K562 (cell line): Measurements from ENCODE around the gene MYPN. TPM values are rescaled to one million over a fixed set of nuclear protein-coding genes. Genes with fewer than 3 reads are reported as not detected.

Source experiments
- ATAC-seq: fragments of 200-7000 bp; cut with Tn5 transposase; 3 replicates; pipeline ENCODE4 v1.9.1; 2020; ENCODE audit warnings: moderate library complexity
- BruUV-seq: library from RNA; stranded (reverse); fragments of 400-500 nt; replicated peaks from 2 replicates; lab custom pipeline; 2021; lab: Mats Ljungman, UMichigan
- CTCF ChIA-PET: fragments of 300-600 bp; formaldehyde crosslinking; extraction: SDS; loops from one replicate; lab custom pipeline; 2021; ENCODE audit warnings: low intra/inter-chr PET ratio; lab: Yijun Ruan, JAX
- POLR2A ChIA-PET: fragments of 300-600, 350-650 bp; sonication (Branson Sonifier 250); formaldehyde crosslinking; extraction: SDS; loops from one replicate; lab custom pipeline; 2021; ENCODE audit warnings: antibody characterized with exemption, inconsistent platforms; lab: Yijun Ruan, JAX
- DNase-seq, 4 experiments: peaks; one replicate each; pipeline versions ENCODE4 v3.0.0 to v3.0.0-alpha.2; 2011 to 2018; ENCODE audit warnings: low spot score in 3 of 4, mixed read lengths in 3 of 4; ENCODE audit errors: extremely low read depth in 1 of 4
- FAIRE-seq: peaks from 2 replicates; lab custom pipeline; 2011; peaks lifted over from hg19 to GRCh38; lab: Jason Lieb, UNC
- H2AFZ ChIP-seq: 2 replicates; pipeline ENCODE4 v1.6.0; 2011; ENCODE audit warnings: low read depth, low read length, control low read depth, inconsistent platforms
- H3K27ac ChIP-seq: fragments of 200-600 bp; 3 replicates; pipeline ENCODE4 v1.8.0; 2011; ENCODE audit warnings: low read depth, mild to moderate bottlenecking, control low read depth, inconsistent platforms, low read length, moderate library complexity, mixed read lengths; ENCODE audit errors: extremely low read depth
- H3K27me3 ChIP-seq, 2 experiments: fragments of 300-600 bp in 1 of 2; 2 replicates in 1 of 2; 3 replicates in 1 of 2; pipeline versions ENCODE4 v1.6.0 to v1.8.0; 2011; ENCODE audit warnings: inconsistent platforms in 2 of 2, low read length in 2 of 2, mild to moderate bottlenecking in 1 of 2, mixed read lengths in 1 of 2, moderate library complexity in 1 of 2; ENCODE audit not compliant: control insufficient read depth in 2 of 2, insufficient read depth in 2 of 2
- H3K36me3 ChIP-seq: fragments of 300-600 bp; 3 replicates; pipeline ENCODE4 v1.8.0; 2011; ENCODE audit warnings: mild to moderate bottlenecking, low read length, inconsistent platforms; ENCODE audit not compliant: control insufficient read depth, insufficient read depth
- H3K4me1 ChIP-seq, 2 experiments: fragments of 200-600 bp in 1 of 2; replicated peaks in 1 of 2; 2 replicates in 1 of 2; 3 replicates in 1 of 2; pipeline versions ENCODE4 v1.5.1 to v1.8.0; 2011; ENCODE audit warnings: inconsistent platforms in 2 of 2, low read length in 2 of 2, mild to moderate bottlenecking in 1 of 2, mixed read lengths in 1 of 2, moderate library complexity in 1 of 2; ENCODE audit not compliant: control insufficient read depth in 2 of 2, insufficient read depth in 2 of 2
- H3K4me2 ChIP-seq: 2 replicates; pipeline ENCODE4 v1.6.1; 2011; ENCODE audit warnings: low read length, control low read depth, inconsistent platforms, mixed read lengths; ENCODE audit not compliant: insufficient read depth
- H3K4me3 ChIP-seq: fragments of 200-600 bp; sonication (generic), shearing (Covaris generic); 2 replicates; pipeline ENCODE4 v1.5.1; 2016; ENCODE audit warnings: control low read depth, inconsistent platforms
- H3K79me2 ChIP-seq: fragments of 200-600 bp; 3 replicates; pipeline ENCODE4 v1.8.0; 2011; ENCODE audit warnings: low read length, inconsistent platforms; ENCODE audit not compliant: control insufficient read depth, insufficient read depth
- H3K9ac ChIP-seq, 2 experiments: 2 replicates each; pipeline versions ENCODE4 v1.6.0 to v1.6.1; 2011; ENCODE audit warnings: low read depth in 2 of 2, low read length in 2 of 2, control low read depth in 1 of 2, inconsistent platforms in 1 of 2, mild to moderate bottlenecking in 1 of 2, mixed read lengths in 1 of 2; ENCODE audit not compliant: insufficient read depth in 1 of 2
- H3K9me1 ChIP-seq: one replicate; pipeline ENCODE4 v1.6.0; 2011; ENCODE audit warnings: inconsistent platforms, mild to moderate bottlenecking, low read length, moderate library complexity; ENCODE audit not compliant: control insufficient read depth, insufficient read depth
- H3K9me3 ChIP-seq: replicated peaks from 2 replicates; pipeline ENCODE4 v1.5.1; 2011; ENCODE audit warnings: low read depth, low read length, inconsistent platforms; ENCODE audit not compliant: control insufficient read depth, insufficient read depth
- H4K20me1 ChIP-seq: replicated peaks from 2 replicates; pipeline ENCODE4 v1.6.1; 2011; ENCODE audit warnings: low read length, inconsistent platforms, mixed read lengths; ENCODE audit not compliant: control insufficient read depth, insufficient read depth
- ADNP ChIP-seq: fragments of 200-800 bp; sonication (Bioruptor generic); IDR thresholded peaks from 2 replicates; pipeline ENCODE4 v1.6.1; 2016; ENCODE audit warnings: missing genetic modification characterization, missing compliant biosample characterization
- ATF4 ChIP-seq: fragments of 450-650 bp; formaldehyde crosslinking; IDR thresholded peaks from 2 replicates; pipeline ENCODE4 v1.4.0; 2022; ENCODE audit warnings: mild to moderate bottlenecking, moderate library complexity
- E2F3 ChIP-seq: fragments of 250-450 bp; sonication (Bioruptor Pico); IDR thresholded peaks from 2 replicates; pipeline ENCODE4 v1.4.0; 2020; ENCODE audit warnings: mild to moderate bottlenecking
- HDAC1 ChIP-seq, 2 experiments: fragments of 450-650 bp; IDR thresholded peaks; 2 replicates each; pipeline ENCODE4 v1.6.1; 2016 to 2017; ENCODE audit warnings: inconsistent platforms in 1 of 2, mild to moderate bottlenecking in 1 of 2, moderate library complexity in 1 of 2
- HOMEZ ChIP-seq: fragments of 250-450 bp; sonication (Bioruptor Pico); IDR thresholded peaks from 2 replicates; pipeline ENCODE4 v1.4.0; 2020; ENCODE audit warnings: mild to moderate bottlenecking, moderate library complexity
- KLF16 ChIP-seq: IDR thresholded peaks from 2 replicates; pipeline ENCODE4 v1.6.1; 2016; ENCODE audit warnings: antibody characterized with exemption
- MEIS2 ChIP-seq: fragments of 450-650 bp; IDR thresholded peaks from 2 replicates; pipeline ENCODE4 v1.6.1; 2014; ENCODE audit warnings: mild to moderate bottlenecking; ENCODE audit not compliant: partially characterized antibody
- PCBP2 ChIP-seq: fragments of 200-400 bp; formaldehyde crosslinking; IDR thresholded peaks from 2 replicates; pipeline ENCODE4 v1.6.1; 2018; ENCODE audit warnings: low read length, low read depth, mild to moderate bottlenecking, moderate library complexity; ENCODE audit not compliant: poor library complexity, severe bottlenecking
- RNF219 ChIP-seq: fragments of 250-450 bp; sonication (Bioruptor Pico); IDR thresholded peaks from 2 replicates; pipeline ENCODE4 v1.5.0; 2022; ENCODE audit warnings: mild to moderate bottlenecking
- SMAD3 ChIP-seq: fragments of 450-650 bp; formaldehyde crosslinking; conservative IDR thresholded peaks from 2 replicates; pipeline ENCODE4 v1.4.0; 2020; ENCODE audit warnings: mild to moderate bottlenecking
- THRAP3 ChIP-seq: fragments of 450-650 bp; IDR thresholded peaks from 2 replicates; pipeline ENCODE4 v1.6.1; 2016; ENCODE audit warnings: mild to moderate bottlenecking, inconsistent platforms, borderline replicate concordance
- ZNF239 ChIP-seq: fragments of 250-450 bp; sonication (Bioruptor Pico); IDR thresholded peaks from 2 replicates; pipeline ENCODE4 v1.4.0; 2020; ENCODE audit warnings: mild to moderate bottlenecking
- ZNF639 ChIP-seq, 2 experiments: fragments of 200-800 bp in 1 of 2; sonication (Bioruptor generic) in 1 of 2; sonication (generic) in 1 of 2; formaldehyde crosslinking in 1 of 2; IDR thresholded peaks in 1 of 2; conservative IDR thresholded peaks in 1 of 2; 2 replicates each; pipeline versions ENCODE4 v1.5.0 to v1.6.1; 2016 to 2020; ENCODE audit warnings: missing compliant biosample characterization in 1 of 2, missing genetic modification characterization in 1 of 2, missing genetic modification reagents in 1 of 2
- WGBS: fragments of 100-300 bp; shearing (Covaris generic); methylation state at CpG from one replicate; pipeline ENCODE4 v1.1.6; 2016; ENCODE audit warnings: low coverage, mixed read lengths; ENCODE audit not compliant: insufficient coverage; ENCODE audit errors: missing lambda C conversion rate; 5-methylcytosine and 5-hydroxymethylcytosine counted together
- in situ Hi-C: fragments of 300-500 bp; cut with MboI; formaldehyde crosslinking; loops from 4 replicates; pipeline ENCODE4 v1.15.0; 2018; ENCODE audit warnings: inconsistent platforms, mixed read lengths
- intact Hi-C: fragments of 100-400 bp; cut with micrococcal nuclease; formaldehyde crosslinking; loops from 2 replicates; pipeline ENCODE4 v1.14.2; 2022
- polyA plus RNA-seq, 8 experiments: library from polyadenylated mRNA; depleted of rRNA in 4 of 8; stranded (reverse) in 5 of 8; unstranded in 3 of 8; fragments of >200 nt; fragmentation: Nextera tagmentation in 2 of 8; fragmentation: Illumina TruSeq in 1 of 8; extraction: Ambion mirVana in 2 of 8; extraction: Trizol in 1 of 8; gene quantifications; 2 replicates each; pipeline versions ENCODE4 v1.2.1 to v1.2.3, GENCODE V29; 2011 to 2014; ENCODE audit warnings: inconsistent platforms in 1 of 8, missing spikeins in 1 of 8
- total RNA-seq, 7 experiments: library from RNA; depleted of rRNA in 6 of 7; stranded (reverse); fragments of >200 nt in 6 of 7; fragmentation: Illumina TruSeq in 2 of 7; extraction: Trizol in 2 of 7; gene quantifications; 2 replicates each; pipeline versions ENCODE4 v1.2.1 to v1.2.3, GENCODE V29; 2011 to 2021; ENCODE audit warnings: low replicate concordance in 1 of 7

MYPN gene
- total and polyA plus RNA-seq, 9 of the 15 experiments (the other 6 are each of a cell fraction or from before 2014, with no cell fraction given), result not detected

GRCh38 chr10:68249297-68249696 is 140.0 kb downstream of the MYPN start:
- Histone ChIP-seq H3K36me3 (no peaks in the 10 kb centered on the region), H3K4me1 (no peaks in the 10 kb centered on the region), H3K27ac (no peak overlapping the region), H3K79me2 (no peaks in the 10 kb centered on the region), H3K4me3 (no peak overlapping the region), H2AFZ (no peak overlapping the region), H3K4me2 (no peak overlapping the region), H4K20me1 (no peaks in the 10 kb centered on the region), H3K9ac (no peak overlapping the region), H3K27me3 (peaks cover 41 to 49% of the 10 kb centered on the region in 2 experiments)
- no TSS peak for BruUV-seq
- FAIRE-seq (no peak), DNase-seq (no peak)
- WGBS, result 0% methylated on average over 4 of the region's 4 CpGs
- in situ Hi-C loops, result no loop called here
- ChIA-PET CTCF (no interaction called here), POLR2A (interaction anchor here (0.7 to 1.0 kb wide), 3 partner anchors 10 to 421 kb away, joined by 3 to 4 read pairs (median 3); no protein-coding TSS in a partner anchor)
- TF ChIP-seq ZNF239 (CRISPR knock-in tag) (no peak), SMAD3 (CRISPR knock-in tag) (no peak), ZNF639 (CRISPR knock-in tag; conservative IDR thresholded peaks at IDR 0.05 in 1 of 2, IDR thresholded peaks at IDR 0.05 in 1 of 2) (no peak), HOMEZ (CRISPR knock-in tag) (no peak), THRAP3 (no peak), HDAC1 (IDR thresholded peaks at IDR 0.05) (no peak), MEIS2 (no peak), ADNP (no peak), RNF219 (CRISPR knock-in tag) (no peak), KLF16 (no peak), ATF4 (CRISPR knock-in tag) (no peak), PCBP2 (no peak), E2F3 (CRISPR knock-in tag) (no peak)
- TF ChIP-seq, all 486 proteins: peak for 0
- intact Hi-C loops, result no loop called here
- no peak for ATAC-seq
- no peaks in the 10 kb centered on the region for H3K9me3 ChIP-seq
- H3K9me1 ChIP-seq, result no peaks in the 10 kb centered on the region
